Measurements from ENCODE around the gene IQSEC3.

DNA sequence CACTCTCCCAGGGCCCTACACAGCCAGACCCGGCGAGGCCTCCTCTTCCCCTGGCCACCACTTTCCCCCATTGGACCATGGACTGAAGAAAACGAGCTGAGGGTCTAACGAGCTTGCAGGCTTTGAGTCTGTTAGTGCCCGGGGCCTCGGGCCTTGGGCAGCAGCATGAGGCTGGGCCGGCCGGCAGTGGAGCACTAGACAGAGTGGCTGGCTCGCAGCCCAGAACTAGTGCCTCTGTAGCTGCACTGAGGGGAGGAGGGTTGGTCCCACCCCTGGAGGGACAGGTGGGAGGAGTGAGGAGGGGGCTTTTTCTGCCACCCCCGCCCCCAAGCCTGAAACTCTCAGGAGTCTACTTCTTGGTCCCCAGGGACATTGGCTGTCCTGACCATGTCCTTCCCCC lies 108.7 kb downstream of the IQSEC3 start:
- TF ChIP-seq SUZ12 (IDR thresholded peaks at IDR 0.05), result no peak
- no peak for TF ChIP-seq FOXA1 (IDR thresholded peaks at IDR 0.05)
- no peak for TF ChIP-seq BHLHE40 (IDR thresholded peaks at IDR 0.05; ENCODE audit: borderline replicate concordance)
- TF ChIP-seq HDGF (IDR thresholded peaks at IDR 0.05; ENCODE audit: borderline replicate concordance), result no peak
- no peak for TF ChIP-seq ZNF384 (IDR thresholded peaks at IDR 0.05)
- no peak for TF ChIP-seq TARDBP (IDR thresholded peaks at IDR 0.05)
- no peak for TF ChIP-seq SP1 (IDR thresholded peaks at IDR 0.05)
- no peak for TF ChIP-seq FOXM1 (IDR thresholded peaks at IDR 0.05; ENCODE audit: borderline replicate concordance)
- TF ChIP-seq CTBP1 (IDR thresholded peaks at IDR 0.05; ENCODE audit: borderline replicate concordance), result no peak
- TF ChIP-seq ELF4 (IDR thresholded peaks at IDR 0.05), result no peak
- TF ChIP-seq FOXK2 (IDR thresholded peaks at IDR 0.05), result no peak
- TF ChIP-seq, protein P1, sequence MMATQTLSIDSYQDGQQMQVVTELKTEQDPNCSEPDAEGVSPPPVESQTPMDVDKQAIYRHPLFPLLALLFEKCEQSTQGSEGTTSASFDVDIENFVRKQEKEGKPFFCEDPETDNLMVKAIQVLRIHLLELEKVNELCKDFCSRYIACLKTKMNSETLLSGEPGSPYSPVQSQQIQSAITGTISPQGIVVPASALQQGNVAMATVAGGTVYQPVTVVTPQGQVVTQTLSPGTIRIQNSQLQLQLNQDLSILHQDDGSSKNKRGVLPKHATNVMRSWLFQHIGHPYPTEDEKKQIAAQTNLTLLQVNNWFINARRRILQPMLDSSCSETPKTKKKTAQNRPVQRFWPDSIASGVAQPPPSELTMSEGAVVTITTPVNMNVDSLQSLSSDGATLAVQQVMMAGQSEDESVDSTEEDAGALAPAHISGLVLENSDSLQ (IDR thresholded peaks at IDR 0.05), result no peak
- TF ChIP-seq LEF1 (IDR thresholded peaks at IDR 0.05; ENCODE audit: borderline replicate concordance), result no peak
- TF ChIP-seq NFRKB (IDR thresholded peaks at IDR 0.05), result no peak
